Measurements from ENCODE around the gene ANKRD10. TPM values are rescaled to one million over a fixed set of nuclear protein-coding genes. Genes with fewer than 3 reads are reported as not detected.

Gene ANKRD10
- total RNA-seq, 1 experiment from 2014 or later: 168 TPM

GRCh38 chr13:110866491-110867170, 48.2 kb downstream of the ANKRD10 start:
- H3K9me2 ChIP-seq (replicated peaks; ENCODE audit: insufficient read depth, low read length): no peaks in the 10 kb centered on the region
- H3K36me3 ChIP-seq (ENCODE audit: insufficient read depth, low read length): no peaks in the 10 kb centered on the region
- H3K4me3 ChIP-seq (ENCODE audit: low read length): no peak overlapping the region
- H3K9ac ChIP-seq (ENCODE audit: low read length): no peak overlapping the region
- H3K27ac ChIP-seq (ENCODE audit: low read length): no peak overlapping the region
- H4K20me1 ChIP-seq (ENCODE audit: insufficient read depth, low read depth, low read length): no peaks in the 10 kb centered on the region
- H3K4me2 ChIP-seq (ENCODE audit: low read depth, low read length, poor library complexity, severe bottlenecking): no peak overlapping the region
- DNase-seq: no peak
- H2AFZ ChIP-seq (ENCODE audit: low read length): no peak overlapping the region
- no peaks in the 10 kb centered on the region for H3K27me3 ChIP-seq (ENCODE audit: low read length)
- no peaks in the 10 kb centered on the region for H3K79me2 ChIP-seq (ENCODE audit: low read length)
- H3K4me1 ChIP-seq (ENCODE audit: low read length): no peaks in the 10 kb centered on the region
- no peaks in the 10 kb centered on the region for H3K9me3 ChIP-seq (ENCODE audit: low read length)

- DNase-seq: no peak
- H2AFZ ChIP-seq (ENCODE audit: low read length): no peak overlapping the region
- H3K36me3 ChIP-seq (ENCODE audit: insufficient read depth, low read length): no peaks in the 10 kb centered on the region
- no peak overlapping the region for H3K27ac ChIP-seq (ENCODE audit: low read length)
- no peaks in the 10 kb centered on the region for H3K9me2 ChIP-seq (replicated peaks; ENCODE audit: insufficient read depth, low read length)
- no peak overlapping the region for H3K4me3 ChIP-seq (ENCODE audit: low read length)
- H3K27me3 ChIP-seq (ENCODE audit: low read length): no peaks in the 10 kb centered on the region
- H3K4me1 ChIP-seq (ENCODE audit: low read length): no peaks in the 10 kb centered on the region
- no peaks in the 10 kb centered on the region for H4K20me1 ChIP-seq (ENCODE audit: insufficient read depth, low read depth, low read length)
- H3K9me3 ChIP-seq (ENCODE audit: low read length): no peaks in the 10 kb centered on the region
- H3K4me2 ChIP-seq (ENCODE audit: low read depth, low read length, poor library complexity, severe bottlenecking): no peak overlapping the region
- H3K79me2 ChIP-seq (ENCODE audit: low read length): no peaks in the 10 kb centered on the region
- no peak overlapping the region for H3K9ac ChIP-seq (ENCODE audit: low read length)
Observed at GRCh38 chr13:110863685-110864084, 51.2 kb downstream of the ANKRD10 start.

GRCh38 chr13:110860983-110861382, 53.9 kb downstream of the ANKRD10 start:
- H3K27me3 ChIP-seq (ENCODE audit: low read length): no peaks in the 10 kb centered on the region
- no peak overlapping the region for H3K4me2 ChIP-seq (ENCODE audit: low read depth, low read length, poor library complexity, severe bottlenecking)
- H4K20me1 ChIP-seq (ENCODE audit: insufficient read depth, low read depth, low read length): no peaks in the 10 kb centered on the region
- no peaks in the 10 kb centered on the region for H3K9me3 ChIP-seq (ENCODE audit: low read length)
- H3K4me1 ChIP-seq (ENCODE audit: low read length): no peaks in the 10 kb centered on the region
- no peak overlapping the region for H3K27ac ChIP-seq (ENCODE audit: low read length)
- H2AFZ ChIP-seq (ENCODE audit: low read length): no peak overlapping the region
- no peaks in the 10 kb centered on the region for H3K9me2 ChIP-seq (replicated peaks; ENCODE audit: insufficient read depth, low read length)
- no peaks in the 10 kb centered on the region for H3K36me3 ChIP-seq (ENCODE audit: insufficient read depth, low read length)
- no peaks in the 10 kb centered on the region for H3K79me2 ChIP-seq (ENCODE audit: low read length)
- DNase-seq: no peak
- no peak overlapping the region for H3K4me3 ChIP-seq (ENCODE audit: low read length)
- H3K9ac ChIP-seq (ENCODE audit: low read length): no peak overlapping the region

- Histone ChIP-seq H3K9me2 (replicated peaks; ENCODE audit: insufficient read depth, low read length) (no peaks in the 10 kb centered on the region), H3K36me3 (ENCODE audit: insufficient read depth, low read length) (no peaks in the 10 kb centered on the region), H3K4me1 (ENCODE audit: low read length) (no peaks in the 10 kb centered on the region), H3K27me3 (ENCODE audit: low read length) (no peaks in the 10 kb centered on the region), H3K27ac (ENCODE audit: low read length) (no peak overlapping the region), H3K9ac (ENCODE audit: low read length) (no peak overlapping the region), H4K20me1 (ENCODE audit: insufficient read depth, low read depth, low read length) (no peaks in the 10 kb centered on the region), H3K4me3 (ENCODE audit: low read length) (no peak overlapping the region), H2AFZ (ENCODE audit: low read length) (no peak overlapping the region), H3K9me3 (ENCODE audit: low read length) (no peaks in the 10 kb centered on the region), H3K4me2 (ENCODE audit: low read depth, low read length, poor library complexity, severe bottlenecking) (no peak overlapping the region), H3K79me2 (ENCODE audit: low read length) (no peaks in the 10 kb centered on the region)
- DNase-seq: no peak
Observed at GRCh38 chr13:110856942-110857835, 57.7 kb downstream of the ANKRD10 start.

- no peak overlapping the region for H3K4me2 ChIP-seq (ENCODE audit: low read depth, low read length, poor library complexity, severe bottlenecking)
- H3K27me3 ChIP-seq (ENCODE audit: low read length): no peaks in the 10 kb centered on the region
- H3K36me3 ChIP-seq (ENCODE audit: insufficient read depth, low read length): no peaks in the 10 kb centered on the region
- H4K20me1 ChIP-seq (ENCODE audit: insufficient read depth, low read depth, low read length): no peaks in the 10 kb centered on the region
- no peaks in the 10 kb centered on the region for H3K9me3 ChIP-seq (ENCODE audit: low read length)
- no peak overlapping the region for H3K9ac ChIP-seq (ENCODE audit: low read length)
- H3K4me3 ChIP-seq (ENCODE audit: low read length): no peak overlapping the region
- H3K27ac ChIP-seq (ENCODE audit: low read length): no peak overlapping the region
- H3K4me1 ChIP-seq (ENCODE audit: low read length): no peaks in the 10 kb centered on the region
- no peak overlapping the region for H2AFZ ChIP-seq (ENCODE audit: low read length)
- H3K9me2 ChIP-seq (replicated peaks; ENCODE audit: insufficient read depth, low read length): no peaks in the 10 kb centered on the region
- DNase-seq: no peak
- no peaks in the 10 kb centered on the region for H3K79me2 ChIP-seq (ENCODE audit: low read length)
Observed at GRCh38 chr13:110855363-110855762, 59.5 kb downstream of the ANKRD10 start.

- Histone ChIP-seq H2AFZ (ENCODE audit: low read length) (no peak overlapping the region), H3K27ac (ENCODE audit: low read length) (no peak overlapping the region), H3K27me3 (ENCODE audit: low read length) (no peaks in the 10 kb centered on the region), H3K9me2 (replicated peaks; ENCODE audit: insufficient read depth, low read length) (no peaks in the 10 kb centered on the region), H4K20me1 (ENCODE audit: insufficient read depth, low read depth, low read length) (no peaks in the 10 kb centered on the region), H3K4me3 (ENCODE audit: low read length) (no peak overlapping the region), H3K4me2 (ENCODE audit: low read depth, low read length, poor library complexity, severe bottlenecking) (no peak overlapping the region), H3K79me2 (ENCODE audit: low read length) (no peaks in the 10 kb centered on the region), H3K9ac (ENCODE audit: low read length) (no peak overlapping the region), H3K36me3 (ENCODE audit: insufficient read depth, low read length) (no peaks in the 10 kb centered on the region), H3K4me1 (ENCODE audit: low read length) (no peaks in the 10 kb centered on the region), H3K9me3 (ENCODE audit: low read length) (no peaks in the 10 kb centered on the region)
- DNase-seq: no peak
Observed at GRCh38 chr13:110854866-110855265, 60.0 kb downstream of the ANKRD10 start.

GRCh38 chr13:110853235-110853721, 61.6 kb downstream of the ANKRD10 start:
- H2AFZ ChIP-seq (ENCODE audit: low read length): no peak overlapping the region
- no peak overlapping the region for H3K9ac ChIP-seq (ENCODE audit: low read length)
- H3K4me3 ChIP-seq (ENCODE audit: low read length): no peak overlapping the region
- DNase-seq: no peak
- no peaks in the 10 kb centered on the region for H3K9me2 ChIP-seq (replicated peaks; ENCODE audit: insufficient read depth, low read length)
- H3K4me2 ChIP-seq (ENCODE audit: low read depth, low read length, poor library complexity, severe bottlenecking): no peak overlapping the region
- no peaks in the 10 kb centered on the region for H3K9me3 ChIP-seq (ENCODE audit: low read length)
- no peaks in the 10 kb centered on the region for H3K27me3 ChIP-seq (ENCODE audit: low read length)
- H3K36me3 ChIP-seq (ENCODE audit: insufficient read depth, low read length): no peaks in the 10 kb centered on the region
- H3K27ac ChIP-seq (ENCODE audit: low read length): no peak overlapping the region
- no peaks in the 10 kb centered on the region for H3K79me2 ChIP-seq (ENCODE audit: low read length)
- H3K4me1 ChIP-seq (ENCODE audit: low read length): no peaks in the 10 kb centered on the region
- no peaks in the 10 kb centered on the region for H4K20me1 ChIP-seq (ENCODE audit: insufficient read depth, low read depth, low read length)

- Histone ChIP-seq H3K9ac (ENCODE audit: low read length) (no peak overlapping the region), H3K9me3 (ENCODE audit: low read length) (no peaks in the 10 kb centered on the region), H3K4me1 (ENCODE audit: low read length) (no peaks in the 10 kb centered on the region), H3K79me2 (ENCODE audit: low read length) (no peaks in the 10 kb centered on the region), H2AFZ (ENCODE audit: low read length) (no peak overlapping the region), H3K27me3 (ENCODE audit: low read length) (no peaks in the 10 kb centered on the region), H3K4me2 (ENCODE audit: low read depth, low read length, poor library complexity, severe bottlenecking) (no peak overlapping the region), H3K36me3 (ENCODE audit: insufficient read depth, low read length) (no peaks in the 10 kb centered on the region), H3K4me3 (ENCODE audit: low read length) (no peak overlapping the region), H4K20me1 (ENCODE audit: insufficient read depth, low read depth, low read length) (no peaks in the 10 kb centered on the region), H3K9me2 (replicated peaks; ENCODE audit: insufficient read depth, low read length) (no peaks in the 10 kb centered on the region), H3K27ac (ENCODE audit: low read length) (no peak overlapping the region)
- DNase-seq: no peak
Observed at GRCh38 chr13:110850840-110851239, 64.0 kb downstream of the ANKRD10 start.

Measured in Karpas-422 (cell line).